HG03432 (cell line): ENCODE measurements around the gene SCARB1.
"Not testable (repeated sequence)": the region's sequence is repeated elsewhere in the genome, so short reads cannot be mapped to it uniquely, and the experiment has no call there.

Experiments
- ATAC-seq: cut with Tn5 transposase; IDR thresholded peaks from one replicate; pipeline ENCODE4 v1.9.1; 2021; ENCODE audit warnings: mild to moderate bottlenecking, moderate library complexity; ENCODE audit not compliant: unreplicated experiment

The SCARB1 gene

GRCh38 chr12:124863416-124864325, at the start of gene SCARB1:
Gene SCARB1, minus strand, starts transcription at chr12:124863864. Its CDS starts 144 bp downstream, at chr12:124863720.
- peak; percentile 80 for ATAC-seq

- ATAC-seq, result not testable (repeated sequence)
Measured at GRCh38 chr12:124912529-124913287, 49.0 kb upstream of the SCARB1 start.

- ATAC-seq, result not testable (repeated sequence)
Measured at GRCh38 chr12:124911521-124911920, 47.9 kb upstream of the SCARB1 start.

GRCh38 chr12:124910561-124911478, 47.2 kb upstream of the SCARB1 start:
- ATAC-seq, result no peak

GRCh38 chr12:124909831-124910560, 46.3 kb upstream of the SCARB1 start:
- ATAC-seq, result no peak

- ATAC-seq, result peak; percentile 60
Measured at GRCh38 chr12:124906606-124907261, 43.1 kb upstream of the SCARB1 start.

GRCh38 chr12:124904306-124905098, 40.8 kb upstream of the SCARB1 start:
- ATAC-seq, result no peak

- ATAC-seq, result peak; percentile 36
Measured at GRCh38 chr12:124902916-124903315, 39.3 kb upstream of the SCARB1 start.

GRCh38 chr12:124901003-124901402, 37.3 kb upstream of the SCARB1 start:
- ATAC-seq, result no peak

- ATAC-seq, result not testable (repeated sequence)
Measured at GRCh38 chr12:124900345-124900795, 36.7 kb upstream of the SCARB1 start.

- peak; percentile 1 for ATAC-seq
Measured at GRCh38 chr12:124898923-124899294, 35.2 kb upstream of the SCARB1 start.

- ATAC-seq, result peak; percentile 58
Measured at GRCh38 chr12:124898200-124898922, 34.7 kb upstream of the SCARB1 start.

GRCh38 chr12:124896461-124896860, 32.8 kb upstream of the SCARB1 start:
- no peak for ATAC-seq

GRCh38 chr12:124893792-124894516, 30.3 kb upstream of the SCARB1 start:
- peak; percentile 62 for ATAC-seq

- ATAC-seq, result no peak
Measured at GRCh38 chr12:124888260-124888659, 24.6 kb upstream of the SCARB1 start.

- not testable (repeated sequence) for ATAC-seq
Measured at GRCh38 chr12:124887766-124888165, 24.1 kb upstream of the SCARB1 start.
